Posterior vena cava (tissue), 2 donors: Measurements from ENCODE around the gene PHF20. TPM values are rescaled to one million over a fixed set of nuclear protein-coding genes. Genes with fewer than 3 reads are reported as not detected.
"Not testable (repeated sequence)": the region's sequence is repeated elsewhere in the genome, so short reads cannot be mapped to it uniquely, and the experiment has no call there.

ENCODE experiments used
- DNase-seq: peaks from one replicate; pipeline ENCODE4 v3.0.0-alpha.2; 2020; ENCODE audit warnings: low spot score
- intact Hi-C, 2 donors: fragments of 100-400 bp; cut with DNase I; formaldehyde crosslinking; loops; one replicate each; pipeline versions ENCODE4 v1.14.1 to v1.14.2; 2022 to 2023
- total RNA-seq, 2 donors: library from RNA; stranded (reverse); fragmentation: NEBNext Ultra II Directional; extraction: Animal tissue kit (Norgen Biotek cat#: 25700); gene quantifications; one replicate each; pipeline ENCODE4 v1.2.1, GENCODE V29; 2021
- donor health status: DM: yes; HTN: yes; CAD: no.
- donor health status: DM: yes; HTN: yes; CAD: no.

PHF20 gene
- total RNA-seq, 2 donors from 2014 or later = 55.2 to 59.6 TPM

GRCh38 chr20:35901230-35901629 is 129.4 kb downstream of the PHF20 start:
- intact Hi-C loops, DNase-seq: not testable (repeated sequence)

GRCh38 chr20:35901678-35902544 is 130.1 kb downstream of the PHF20 start:
- DNase-seq = no peak
- intact Hi-C loops = no loop called here

- no peak for DNase-seq
- intact Hi-C loops = no loop called here
Observed at GRCh38 chr20:35902545-35902941, 130.7 kb downstream of the PHF20 start.

- intact Hi-C loops = no loop called here
- DNase-seq = no peak
Observed at GRCh38 chr20:35903843-35904242, 132.0 kb downstream of the PHF20 start.

- intact Hi-C loops = no loop called here
- no peak for DNase-seq
Observed at GRCh38 chr20:35904982-35905663, 133.3 kb downstream of the PHF20 start.

- DNase-seq = no peak
Observed at GRCh38 chr20:35907017-35907701, 135.3 kb downstream of the PHF20 start.

GRCh38 chr20:35908007-35908406 is 136.2 kb downstream of the PHF20 start:
- intact Hi-C loops = no loop called here

More at GRCh38 chr20:35907017-35907701, 135.3 kb downstream of the PHF20 start:
- intact Hi-C loops = no loop called here

GRCh38 chr20:35909176-35909575 is 137.4 kb downstream of the PHF20 start:
- intact Hi-C loops = no loop called here
- DNase-seq = no peak

More at GRCh38 chr20:35908007-35908406, 136.2 kb downstream of the PHF20 start:
- DNase-seq = no peak

- no peak for DNase-seq
- intact Hi-C loops = no loop called here
Observed at GRCh38 chr20:35909796-35910195, 138.0 kb downstream of the PHF20 start.

GRCh38 chr20:35910254-35910653 is 138.4 kb downstream of the PHF20 start:
- intact Hi-C loops = no loop called here
- no peak for DNase-seq

- no peak for DNase-seq
- intact Hi-C loops = no loop called here
Observed at GRCh38 chr20:35912881-35913280, 141.1 kb downstream of the PHF20 start.

GRCh38 chr20:35917077-35917476 is 145.3 kb downstream of the PHF20 start:
- DNase-seq = no peak
- intact Hi-C loops = no loop called here

GRCh38 chr20:35918021-35918420 is 146.2 kb downstream of the PHF20 start:
- DNase-seq = no peak
- intact Hi-C loops = no loop called here

- DNase-seq = no peak
- intact Hi-C loops = no loop called here
Observed at GRCh38 chr20:35920523-35920922, 148.7 kb downstream of the PHF20 start.

- intact Hi-C loops = no loop called here
- no peak for DNase-seq
Observed at GRCh38 chr20:35929301-35929700, 157.5 kb downstream of the PHF20 start.

- intact Hi-C loops = no loop called here
Observed at GRCh38 chr20:35934050-35934449, 162.2 kb downstream of the PHF20 start.

GRCh38 chr20:35939264-35939663 is 167.4 kb downstream of the PHF20 start:
- no peak for DNase-seq
- intact Hi-C loops = no loop called here

More at GRCh38 chr20:35934050-35934449, 162.2 kb downstream of the PHF20 start:
- no peak for DNase-seq

- intact Hi-C loops = no loop called here
- no peak for DNase-seq
Observed at GRCh38 chr20:35941620-35942019, 169.8 kb downstream of the PHF20 start.

- intact Hi-C loops = no loop called here
- no peak for DNase-seq
Observed at GRCh38 chr20:35942243-35942642, 170.4 kb downstream of the PHF20 start.

- intact Hi-C loops = no loop called here
- DNase-seq = no peak
Observed at GRCh38 chr20:35947489-35947888, 175.7 kb downstream of the PHF20 start.
